ENCODE measurements around the gene KCTD14. TPM values are rescaled to one million over a fixed set of nuclear protein-coding genes. Genes with fewer than 3 reads are reported as not detected.

KCTD14 gene
- total RNA-seq, 1 experiment from 2014 or later, result 12.5 TPM

GRCh38 chr11:78072455-78072854 lies 49.4 kb upstream of the KCTD14 start:
- Histone ChIP-seq H3T11ph (ENCODE audit: low read length) (no peak overlapping the region), H4K5ac (ENCODE audit: insufficient read length, low read depth, low read length) (no peak overlapping the region), H3K9me3 (ENCODE audit: control insufficient read depth, low read depth, low read length) (no peaks in the 10 kb centered on the region), H2AK5ac (ENCODE audit: insufficient read length, low read length) (no peak overlapping the region), H3K23ac (ENCODE audit: insufficient read length, low read depth, low read length) (no peak overlapping the region), H3K4me1 (ENCODE audit: insufficient read depth, low read length) (no peaks in the 10 kb centered on the region), H3K4me2 (ENCODE audit: insufficient read depth, insufficient read length, low read length) (no peak overlapping the region), H3K56ac (ENCODE audit: insufficient read length, low read depth, low read length) (no peak overlapping the region), H2BK15ac (ENCODE audit: low read depth, low read length) (no peak overlapping the region), H3K79me2 (ENCODE audit: insufficient read depth, low read length) (peaks cover 11% of the 10 kb centered on the region; the same call in 1 of the 2 replicates), H3K18ac (ENCODE audit: insufficient read length, low read depth, low read length) (no peak overlapping the region), H3K27ac (ENCODE audit: insufficient read length, low read depth, low read length) (no peak overlapping the region), H3K14ac (ENCODE audit: insufficient read depth, low read length) (no peak overlapping the region), H2BK20ac (ENCODE audit: low read depth, low read length, poor library complexity, severe bottlenecking) (no peak overlapping the region), H3K27me3 (ENCODE audit: insufficient read depth, low read length) (no peaks in the 10 kb centered on the region), H4K8ac (replicated peaks; ENCODE audit: insufficient read length, low read depth, low read length) (no peak overlapping the region), H4K20me1 (ENCODE audit: control insufficient read depth, insufficient read depth, insufficient read length) (no peaks in the 10 kb centered on the region), H3K23me2 (ENCODE audit: insufficient read length, low read depth, low read length, poor library complexity, severe bottlenecking) (no peaks in the 10 kb centered on the region), H2BK120ac (ENCODE audit: low read depth, low read length, poor library complexity, severe bottlenecking) (no peak overlapping the region), H2BK12ac (ENCODE audit: insufficient read length, low read depth, low read length) (no peak overlapping the region), H2AFZ (ENCODE audit: low read length) (no peak overlapping the region), H4K91ac (ENCODE audit: insufficient read length, low read depth, low read length) (no peak overlapping the region), H3K79me1 (ENCODE audit: insufficient read depth, low read depth, low read length, poor library complexity, severe bottlenecking) (no peaks in the 10 kb centered on the region), H3K9ac (ENCODE audit: extremely low read depth, insufficient read length, low read length) (no peak overlapping the region), H2BK5ac (ENCODE audit: insufficient read length, low read length) (no peak overlapping the region), H3K4ac (ENCODE audit: low read depth, low read length) (no peak overlapping the region)
- no peak for TF ChIP-seq CTCF (conservative IDR thresholded peaks at IDR 0.05)
- Mint-ChIP-seq H3K9me3 (no peaks in the 10 kb centered on the region), H3K27me3 (ENCODE audit: low read depth) (no peaks in the 10 kb centered on the region), H3K4me3 (no peak overlapping the region), H3K27ac (no peak overlapping the region), H3K4me1 (peaks cover 0 to 4% of the 10 kb centered on the region in 2 experiments; a peak in 2 of 4 replicates), H3K36me3 (ENCODE audit: insufficient read depth in 1 of 3, low read depth in 3 of 3) (peaks cover 18 to 47% (median 42%) of the 10 kb centered on the region in 3 experiments; a peak in 6 of 7 replicates)
- no peak for DNase-seq
- WGBS (ENCODE audit: extremely low coverage, insufficient read length, low lambda C conversion rate), result no CpG with 5 or more reads among the region's 4 CpGs
